GM21528 (cell line): ENCODE measurements around the gene FNDC3B.
"Not testable (repeated sequence)": the region's sequence is repeated elsewhere in the genome, so short reads cannot be mapped to it uniquely, and the experiment has no call there.

Experiments used
- ATAC-seq: cut with Tn5 transposase; IDR thresholded peaks from one replicate; pipeline ENCODE4 v1.9.1; 2021; ENCODE audit warnings: mild to moderate bottlenecking, moderate library complexity; ENCODE audit not compliant: unreplicated experiment, low FRiP score

FNDC3B gene

DNA sequence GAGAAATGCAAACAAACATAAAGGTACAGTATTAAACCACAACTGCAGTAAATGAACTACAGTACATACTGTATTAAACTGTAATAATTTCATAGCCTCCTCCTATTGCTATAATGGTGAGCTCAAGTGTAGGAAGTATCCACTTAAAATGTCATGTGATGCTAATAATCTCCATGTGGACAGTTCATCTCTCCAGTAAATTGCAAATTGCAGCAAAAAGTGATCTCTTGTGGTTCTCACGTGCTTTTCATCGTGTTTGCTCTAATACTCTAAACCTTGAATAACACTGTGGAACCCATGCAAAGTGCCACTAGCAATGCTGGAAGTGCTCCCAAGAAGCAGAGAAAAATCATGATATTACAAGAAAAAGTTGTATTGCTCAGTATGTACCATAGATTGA is 9.2 kb upstream of the FNDC3B start:
- ATAC-seq, result no peak

DNA sequence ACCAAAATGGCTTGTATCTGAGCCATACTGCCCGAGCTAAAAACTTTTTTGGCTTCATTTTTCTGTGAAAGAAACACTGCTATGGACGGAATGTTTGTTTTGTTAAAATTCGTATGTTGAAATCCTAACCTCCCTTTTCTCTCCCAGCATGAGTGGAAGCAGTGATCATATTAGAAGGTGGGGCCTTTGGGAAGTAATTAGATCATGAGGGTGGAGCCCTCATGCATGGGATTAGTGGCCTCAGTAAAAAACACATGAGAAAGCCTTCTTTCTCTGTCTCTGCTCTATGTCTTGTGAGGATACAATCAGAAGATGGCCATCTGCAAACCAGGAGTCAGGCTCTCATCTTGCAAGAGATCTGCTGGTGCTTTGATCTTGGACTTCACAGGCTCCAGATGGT is 7.4 kb upstream of the FNDC3B start:
- ATAC-seq, result no peak

DNA sequence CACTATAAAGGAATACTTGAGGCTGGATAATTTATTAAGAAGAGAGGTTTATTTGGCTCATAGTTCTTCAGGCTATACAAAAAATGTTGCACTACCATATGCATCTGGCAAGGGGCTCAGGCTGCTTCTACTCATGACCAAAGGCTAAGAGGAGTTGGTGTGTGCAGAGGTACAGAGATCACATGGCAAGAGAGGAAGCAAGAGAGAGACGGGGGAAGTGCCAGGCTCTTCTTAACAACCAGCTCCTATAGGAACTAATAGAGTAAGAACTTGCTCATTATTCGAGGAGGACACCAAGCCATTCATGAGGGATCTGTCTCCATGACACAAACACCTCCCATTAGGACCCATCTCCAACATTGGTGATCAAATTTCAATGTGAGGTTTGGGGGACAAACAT is 6.0 kb upstream of the FNDC3B start:
- ATAC-seq, result no peak

- no peak for ATAC-seq
Measured at GRCh38 chr3:172034786-172035685, 4.3 kb upstream of the FNDC3B start.

DNA sequence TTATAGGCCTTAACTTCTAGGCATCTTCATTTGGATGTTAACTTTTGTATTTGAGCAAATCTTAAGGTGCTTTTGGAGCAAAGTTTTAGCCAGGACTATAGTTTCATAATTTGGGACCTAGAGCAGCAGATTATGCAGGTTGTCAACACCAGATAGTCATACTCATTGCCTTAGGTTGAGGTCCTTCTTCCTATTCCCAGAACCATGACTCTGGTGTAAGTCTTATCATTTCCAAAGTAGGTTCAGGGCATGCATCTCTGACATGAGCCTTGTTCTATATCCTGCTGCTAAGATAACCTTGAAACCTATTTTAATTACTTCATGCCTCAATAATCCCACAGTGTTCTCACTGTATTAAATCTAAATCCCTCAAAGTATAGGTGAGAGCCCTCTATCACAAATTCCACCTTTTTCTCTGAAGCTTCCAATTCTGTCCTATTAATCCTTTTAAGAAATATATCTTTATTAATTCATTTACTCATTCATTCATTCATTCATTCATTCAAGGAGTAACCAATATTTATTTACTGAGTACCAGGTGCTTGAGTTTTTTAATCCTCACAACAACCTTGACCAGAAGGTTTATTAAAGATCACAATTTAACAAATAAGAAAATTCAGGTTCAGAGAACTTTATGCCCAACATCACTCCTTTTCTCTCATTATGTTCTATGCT is 2.7 kb upstream of the FNDC3B start:
- ATAC-seq, result no peak

GRCh38 chr3:172038798-172039435 is 461 bp upstream of the FNDC3B start:
- no peak for ATAC-seq

GRCh38 chr3:172040078-172040980 is 951 bp downstream of the FNDC3B start:
- peak; percentile 33 for ATAC-seq

DNA sequence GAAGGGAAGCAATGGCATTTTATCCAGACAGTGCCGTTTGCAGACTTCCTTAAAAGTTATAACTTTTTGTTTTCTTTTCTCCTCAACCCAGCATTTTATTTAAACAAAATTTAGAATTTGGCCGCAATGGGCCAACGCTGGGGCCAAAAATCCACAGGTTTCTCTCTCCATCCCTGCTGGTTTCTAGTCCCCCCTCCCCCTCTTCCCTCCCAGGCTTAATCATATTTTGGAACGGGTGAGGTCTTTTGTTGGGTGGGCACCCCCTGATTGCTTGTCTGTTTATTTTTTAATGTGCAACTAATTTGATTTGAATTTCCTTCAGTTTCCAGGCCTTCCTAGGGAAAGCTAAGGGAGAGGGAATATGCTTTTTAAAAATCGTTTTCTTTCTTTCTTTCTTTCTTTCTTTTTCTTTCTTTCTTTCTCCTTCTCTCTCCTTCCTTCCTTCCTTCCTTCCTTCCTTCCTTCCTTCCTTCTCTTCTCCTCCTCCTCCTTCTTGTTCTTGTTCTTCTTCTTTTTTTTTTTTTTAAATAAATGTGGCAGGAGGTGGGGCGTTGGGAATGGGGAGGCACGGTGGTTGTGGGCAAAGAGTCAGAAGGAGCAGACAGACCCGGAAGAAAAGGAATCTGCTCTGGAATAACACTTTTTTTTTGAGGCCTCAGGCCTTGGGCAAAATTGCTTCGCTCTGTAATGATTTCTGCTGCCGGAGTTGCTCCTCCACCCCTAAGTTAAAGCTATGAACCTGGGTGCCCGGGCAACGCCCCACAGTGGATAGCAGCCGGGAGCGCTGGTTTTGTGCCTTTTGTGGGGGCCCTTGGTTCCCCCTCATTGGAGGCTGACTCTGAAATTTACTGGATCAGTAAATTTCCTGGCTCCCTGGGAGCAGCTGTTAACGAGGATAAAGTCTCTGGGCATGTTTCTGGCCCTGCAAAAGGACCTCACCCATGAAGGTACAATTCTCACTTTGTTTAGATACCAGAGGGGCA is 1.9 kb downstream of the FNDC3B start:
- no peak for ATAC-seq

- ATAC-seq, result no peak
Measured at GRCh38 chr3:172042136-172042662, 2.8 kb downstream of the FNDC3B start.

GRCh38 chr3:172042663-172043179 is 3.3 kb downstream of the FNDC3B start:
- ATAC-seq, result not testable (repeated sequence)

- no peak for ATAC-seq
Measured at GRCh38 chr3:172043233-172043632, 3.9 kb downstream of the FNDC3B start.

GRCh38 chr3:172043766-172044165 is 4.4 kb downstream of the FNDC3B start:
- no peak for ATAC-seq

DNA sequence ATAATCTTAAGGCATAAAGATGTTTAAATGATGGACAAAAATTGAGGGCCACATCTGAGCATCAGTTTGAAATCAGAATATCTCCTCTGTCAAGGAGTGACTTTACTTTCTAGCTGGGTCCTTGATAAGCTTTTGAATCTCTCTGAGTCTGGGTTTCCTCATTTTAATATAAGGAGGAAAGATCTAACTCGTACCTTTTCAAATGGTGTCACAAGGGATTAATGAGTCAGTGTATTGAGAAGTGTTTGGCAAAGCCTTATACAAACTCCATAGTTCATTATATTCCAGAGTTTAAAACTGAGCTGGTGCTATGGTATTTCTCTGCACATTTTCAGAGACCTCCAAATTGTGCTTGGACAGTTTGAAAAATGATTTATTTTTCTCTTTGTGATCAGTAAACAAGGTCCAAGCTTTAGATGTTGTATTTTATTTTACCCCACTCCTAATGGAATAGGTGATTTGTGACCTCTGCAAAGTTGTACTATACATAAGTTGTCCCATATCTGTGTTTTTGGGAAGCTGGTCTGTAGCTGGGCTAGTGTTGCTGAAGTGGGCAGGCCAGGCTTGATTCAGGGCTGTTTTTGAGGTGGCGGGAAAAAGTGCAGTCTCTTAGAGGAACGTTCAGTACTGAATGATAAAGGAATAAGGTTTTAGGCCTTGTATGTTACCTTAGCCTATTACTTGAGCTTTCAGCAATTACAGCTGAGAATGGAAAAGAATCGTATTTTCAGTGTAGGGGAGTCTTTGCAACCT is 5.6 kb downstream of the FNDC3B start:
- no peak for ATAC-seq

GRCh38 chr3:172046268-172046915 is 7.0 kb downstream of the FNDC3B start:
- ATAC-seq, result no peak

GRCh38 chr3:172047567-172048115 is 8.3 kb downstream of the FNDC3B start:
- no peak for ATAC-seq

- no peak for ATAC-seq
Measured at GRCh38 chr3:172048599-172048998, 9.2 kb downstream of the FNDC3B start.

DNA sequence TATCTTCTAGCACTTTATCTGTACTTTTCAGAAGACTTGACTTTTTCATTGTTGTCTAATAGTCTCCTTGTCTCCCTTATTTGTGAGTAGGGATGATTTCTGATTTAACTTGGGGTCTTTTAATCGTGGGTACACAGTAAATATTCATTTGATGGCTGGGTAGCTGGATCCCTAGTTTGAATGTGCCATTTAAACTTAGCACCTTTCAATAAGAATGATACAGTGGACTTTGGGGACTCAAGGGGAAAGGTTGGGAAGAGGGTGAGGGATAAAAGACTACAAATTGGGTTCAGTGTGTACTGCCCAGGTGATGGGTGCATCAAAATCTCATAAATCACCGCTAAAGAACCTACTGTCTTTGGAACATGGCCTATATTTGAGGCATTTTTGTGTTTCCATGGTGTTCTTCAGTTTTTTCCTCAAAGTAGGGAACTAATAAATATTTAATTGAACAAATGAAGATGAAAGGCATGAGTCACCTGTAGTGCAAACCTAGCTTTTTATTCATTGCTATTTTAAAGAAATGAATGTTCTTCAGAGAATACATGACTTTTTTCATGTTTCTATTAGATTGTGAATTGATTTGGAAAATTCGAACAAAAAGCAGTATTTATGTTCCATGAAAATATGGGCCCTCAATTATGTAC is 12.1 kb downstream of the FNDC3B start:
- no peak for ATAC-seq
